Activated CD8-positive, alpha-beta memory T cell treated with anti-CD3 and anti-CD28 coated beads, Interleukin-2, amount 50 U/mL, for 24 hours (primary cell): ENCODE results near the gene SPATS2.

Source experiments
- DNase-seq: peaks from one replicate; pipeline ENCODE4 v3.0.0-alpha.2; 2020; ENCODE audit errors: extremely low read depth

The SPATS2 gene

DNA sequence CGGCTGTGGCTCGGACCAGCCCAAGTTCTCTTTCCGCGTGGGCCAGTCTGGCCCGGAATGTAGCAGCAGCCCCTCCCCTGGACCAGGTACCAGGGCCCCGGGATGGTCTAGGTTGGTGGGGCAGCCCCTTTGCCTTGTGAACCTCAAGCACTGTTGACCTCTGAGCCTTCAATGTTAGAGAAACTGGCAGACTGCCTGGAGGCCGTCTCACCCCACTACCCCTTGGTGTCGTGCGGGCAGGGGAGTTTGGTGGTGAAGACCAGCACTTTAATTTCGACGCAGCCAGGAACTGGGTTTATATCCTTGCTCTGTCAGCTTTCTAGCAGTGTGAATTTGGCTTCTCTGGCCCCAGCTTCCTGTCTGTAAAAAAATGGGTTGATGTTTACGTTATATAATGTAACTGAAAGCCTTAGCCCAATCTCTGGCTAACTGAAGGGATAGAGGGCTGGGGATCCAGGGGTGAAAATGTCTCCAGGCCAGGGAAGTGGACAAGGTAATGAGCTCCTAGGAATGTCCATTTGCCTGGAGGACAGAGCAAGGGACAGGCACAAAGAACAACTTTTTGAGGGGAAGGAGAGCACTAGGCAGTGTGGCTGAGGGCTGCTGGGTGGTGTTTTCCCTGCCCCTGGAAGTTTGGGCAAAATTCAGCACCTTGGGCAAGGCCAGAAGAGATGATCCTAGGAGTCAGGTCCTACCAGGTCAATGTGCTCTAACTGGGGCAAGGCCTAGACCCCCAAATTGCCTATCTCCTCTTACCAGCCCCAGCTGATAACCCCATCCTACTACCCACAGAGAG is 189.3 kb downstream of the SPATS2 start:
- no peak for DNase-seq

DNA sequence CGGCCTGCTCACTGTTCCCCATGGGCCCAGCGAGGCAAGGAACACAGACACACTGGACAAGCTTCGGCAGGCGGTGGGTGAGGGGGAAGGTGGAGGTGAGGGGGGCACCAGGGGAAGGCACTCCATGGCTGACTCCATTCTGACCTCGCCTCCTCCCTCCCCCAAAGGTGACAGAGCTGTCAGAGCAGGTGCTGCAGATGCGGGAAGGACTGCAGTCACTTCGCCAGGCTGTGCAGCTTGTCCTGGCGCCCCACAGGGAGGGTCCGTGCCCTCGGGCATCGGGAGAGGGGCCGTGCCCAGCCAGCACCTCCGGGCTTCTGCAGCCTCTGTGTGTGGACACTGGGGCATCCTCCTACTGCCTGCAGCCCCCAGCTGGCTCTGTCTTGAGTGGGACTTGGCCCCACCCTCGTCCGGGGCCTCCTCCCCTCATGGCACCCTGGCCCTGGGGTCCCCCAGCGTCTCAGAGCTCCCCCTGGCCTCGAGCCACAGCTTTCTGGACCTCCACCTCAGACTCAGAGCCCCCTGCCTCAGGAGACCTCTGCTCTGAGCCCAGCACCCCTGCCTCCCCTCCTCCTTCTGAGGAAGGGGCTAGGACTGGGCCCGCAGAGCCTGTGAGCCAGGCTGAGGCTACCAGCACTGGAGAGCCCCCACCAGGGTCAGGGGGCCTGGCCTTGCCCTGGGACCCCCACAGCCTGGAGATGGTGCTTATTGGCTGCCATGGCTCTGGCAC is 190.1 kb downstream of the SPATS2 start:
- DNase-seq: no peak

DNA sequence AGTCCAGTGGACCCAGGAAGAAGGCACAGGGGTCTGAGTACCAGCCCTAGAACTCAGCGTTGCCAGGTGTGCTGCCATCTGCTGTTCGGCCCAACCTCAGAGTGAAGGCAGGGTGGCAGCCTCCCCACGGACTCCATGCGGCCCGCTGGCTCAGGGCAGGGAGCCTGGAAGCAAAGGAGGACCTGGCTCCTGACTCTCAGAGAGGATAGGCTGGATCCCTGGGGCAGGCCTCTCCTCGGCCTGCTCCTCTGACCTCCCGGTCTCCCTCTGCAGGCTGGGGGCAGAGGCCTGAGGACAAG is 190.6 kb downstream of the SPATS2 start:
- no peak for DNase-seq

DNA sequence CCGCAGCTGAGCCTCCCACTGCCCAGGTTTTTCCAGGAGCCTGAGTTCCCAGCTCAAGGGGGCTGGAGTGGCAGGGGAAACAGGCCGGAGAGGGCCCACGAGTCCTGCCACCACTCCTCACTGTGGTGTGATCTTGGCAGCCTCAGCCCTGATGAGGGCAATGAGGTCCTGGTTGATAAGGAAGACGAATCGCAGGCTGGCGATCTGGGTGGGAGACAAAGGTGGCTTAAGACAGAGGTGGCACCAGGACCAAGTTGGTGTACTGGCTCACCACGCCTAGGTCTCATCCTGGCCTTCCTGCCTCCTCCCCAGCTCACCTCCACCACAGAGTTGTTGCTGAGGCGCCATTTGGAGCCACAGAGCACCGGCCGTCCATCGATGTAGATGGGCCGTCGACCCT is 191.3 kb downstream of the SPATS2 start:
- DNase-seq: no peak

DNA sequence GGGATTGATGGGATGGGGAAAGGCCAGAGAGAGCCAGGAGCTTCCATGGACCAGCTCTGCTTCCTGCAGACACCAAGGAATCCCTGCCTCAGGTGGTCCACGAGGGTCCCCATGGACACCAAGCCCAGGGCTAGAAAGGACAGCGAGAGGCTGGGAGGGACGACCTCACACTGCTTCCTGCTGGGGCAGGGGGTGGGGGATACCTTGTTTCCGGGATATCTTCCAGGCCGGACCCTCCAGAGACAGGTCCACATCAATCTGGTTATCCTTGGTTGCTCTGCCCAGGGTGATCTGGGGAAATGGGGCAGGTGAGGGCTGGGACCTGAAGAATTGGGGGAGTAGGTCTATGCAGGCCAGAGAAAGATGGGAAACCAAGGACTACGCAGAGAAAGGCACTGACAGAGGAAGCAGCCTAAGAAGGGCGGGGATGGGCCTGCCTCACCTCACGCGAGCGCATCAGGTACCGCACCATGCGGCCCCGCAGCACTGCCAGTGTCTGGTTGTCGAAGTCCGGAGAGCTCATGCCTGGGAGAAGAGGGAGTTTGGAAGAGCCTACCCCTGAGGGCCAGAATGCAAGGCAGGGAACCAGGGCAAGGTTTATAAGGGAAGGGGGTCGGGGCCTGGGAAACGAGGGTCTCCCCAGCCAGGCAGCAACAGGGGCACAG is 191.9 kb downstream of the SPATS2 start:
- no peak for DNase-seq

DNA sequence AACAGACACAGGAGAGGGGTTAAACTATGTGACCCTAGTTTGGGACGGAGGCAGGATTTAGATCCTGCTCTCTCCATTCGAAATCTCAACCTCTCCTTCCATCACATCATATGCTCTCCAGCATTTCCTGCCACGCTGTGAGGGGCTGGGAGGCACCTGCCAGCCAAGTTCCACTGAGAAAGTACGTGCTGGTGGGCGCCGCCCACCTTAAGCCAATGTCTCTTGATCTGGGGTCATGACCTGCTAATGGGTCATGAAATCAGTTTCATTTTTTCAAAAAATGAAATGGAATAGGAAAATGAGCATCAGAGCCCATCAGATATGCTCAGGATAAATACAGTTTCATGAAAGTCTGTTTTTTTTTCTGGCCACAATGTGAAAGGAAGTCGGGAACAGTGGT is 193.4 kb downstream of the SPATS2 start:
- DNase-seq: no peak

DNA sequence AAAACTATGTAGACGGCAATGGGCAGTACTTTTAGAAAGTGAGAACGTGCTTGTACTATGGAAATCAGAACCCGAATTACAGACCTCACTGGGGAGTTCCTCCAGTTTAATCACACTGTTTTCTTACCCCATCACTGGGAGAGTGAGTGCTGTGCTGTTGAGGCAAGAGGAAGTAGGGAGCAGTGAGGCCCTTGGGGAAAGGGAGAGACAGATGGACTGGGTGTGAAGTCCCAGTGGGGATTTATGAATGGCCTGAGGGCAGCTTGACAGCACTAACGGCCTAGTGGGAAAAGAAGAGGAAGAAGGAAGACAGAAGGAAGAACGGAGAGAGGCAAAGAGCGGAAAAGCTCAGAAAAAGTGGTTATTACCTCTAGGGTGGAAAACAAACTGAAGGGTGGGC is 195.0 kb downstream of the SPATS2 start:
- DNase-seq: no peak

DNA sequence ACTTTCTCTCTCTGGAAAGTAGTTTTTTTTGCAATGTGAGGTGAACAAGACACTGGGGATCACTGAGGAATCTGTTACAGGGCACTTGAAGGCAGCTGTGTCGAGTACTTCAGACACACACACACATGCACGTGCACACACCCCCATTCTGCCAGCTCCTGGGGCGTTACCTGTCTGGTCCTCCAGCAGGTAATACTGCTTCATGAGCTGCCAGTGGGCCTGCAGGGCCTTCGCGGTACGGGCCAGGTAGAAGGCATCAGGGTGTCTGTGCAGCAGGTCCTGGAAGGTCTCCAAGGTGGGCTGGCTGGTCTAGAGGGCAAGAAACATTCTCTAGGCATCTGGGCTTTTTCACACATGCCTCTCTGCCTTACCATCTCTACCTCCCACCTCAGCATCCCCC is 195.6 kb downstream of the SPATS2 start:
- no peak for DNase-seq

DNA sequence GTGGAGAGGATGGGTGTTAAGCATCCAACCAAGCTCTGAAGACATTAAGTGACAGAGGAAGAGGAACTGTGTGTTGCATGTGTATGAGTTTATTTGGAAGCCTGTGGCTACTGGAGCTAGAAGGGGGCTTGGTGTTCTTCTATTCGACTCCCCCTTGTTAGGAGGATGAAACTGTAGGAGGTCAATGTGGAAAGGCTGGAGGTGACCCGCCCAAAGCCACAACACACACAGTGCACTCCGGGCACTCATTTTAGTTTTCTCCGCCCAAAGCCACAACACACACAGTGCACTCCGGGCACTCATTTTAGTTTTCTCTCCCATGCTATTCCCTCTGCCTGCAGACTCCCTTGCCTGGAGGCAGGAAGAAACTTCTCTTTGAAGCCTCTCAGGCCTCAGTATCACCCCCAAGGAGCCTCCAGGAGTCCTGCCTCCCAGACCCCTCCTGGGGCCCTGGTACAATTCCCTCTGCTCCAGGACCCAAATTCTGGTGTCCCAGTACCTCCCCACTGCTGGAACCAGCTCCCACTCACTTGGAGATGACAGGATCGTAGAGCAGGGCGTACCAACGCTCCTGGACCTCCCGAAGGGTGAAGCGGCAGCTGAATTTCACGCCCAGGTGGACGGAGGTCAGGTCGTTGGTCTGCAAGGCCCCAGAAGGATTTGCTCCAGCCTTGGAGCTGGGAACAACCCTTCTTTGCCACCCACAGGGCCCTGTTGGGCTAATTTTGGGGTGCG is 196.9 kb downstream of the SPATS2 start:
- no peak for DNase-seq

DNA sequence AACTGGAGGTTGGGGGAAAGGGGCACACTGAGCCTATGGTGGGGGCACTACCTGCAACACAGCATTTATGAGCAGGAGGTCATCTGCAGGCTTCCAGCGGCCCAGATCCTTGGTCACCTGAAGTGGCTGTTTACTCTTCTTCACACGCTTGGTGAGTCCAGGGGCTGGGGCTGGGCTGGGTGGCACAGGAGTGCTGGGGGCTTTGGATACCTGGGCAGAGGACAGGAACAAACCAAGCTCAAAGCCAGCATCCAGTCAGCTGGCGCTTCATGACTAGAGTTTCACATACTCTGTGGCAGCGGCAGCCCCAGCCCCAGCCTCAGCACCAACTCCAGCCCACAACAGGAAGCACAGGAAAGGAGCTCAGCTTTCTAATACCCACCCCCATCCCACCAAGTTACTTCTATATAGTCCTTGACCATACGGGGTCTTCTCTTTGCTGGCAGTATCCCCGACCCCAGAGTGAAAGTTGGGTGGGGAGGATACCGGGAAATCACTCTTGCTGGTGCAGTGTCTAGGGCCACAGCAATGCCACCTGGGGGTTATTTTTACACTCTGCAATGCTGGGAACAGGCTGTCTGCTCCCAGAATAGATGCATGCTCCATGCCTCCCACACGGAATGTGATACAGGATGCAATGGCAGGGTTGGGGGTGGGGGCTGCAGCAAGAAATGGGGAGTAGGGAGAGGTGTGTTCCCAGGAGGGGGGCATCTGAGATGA is 197.6 kb downstream of the SPATS2 start:
- no peak for DNase-seq

DNA sequence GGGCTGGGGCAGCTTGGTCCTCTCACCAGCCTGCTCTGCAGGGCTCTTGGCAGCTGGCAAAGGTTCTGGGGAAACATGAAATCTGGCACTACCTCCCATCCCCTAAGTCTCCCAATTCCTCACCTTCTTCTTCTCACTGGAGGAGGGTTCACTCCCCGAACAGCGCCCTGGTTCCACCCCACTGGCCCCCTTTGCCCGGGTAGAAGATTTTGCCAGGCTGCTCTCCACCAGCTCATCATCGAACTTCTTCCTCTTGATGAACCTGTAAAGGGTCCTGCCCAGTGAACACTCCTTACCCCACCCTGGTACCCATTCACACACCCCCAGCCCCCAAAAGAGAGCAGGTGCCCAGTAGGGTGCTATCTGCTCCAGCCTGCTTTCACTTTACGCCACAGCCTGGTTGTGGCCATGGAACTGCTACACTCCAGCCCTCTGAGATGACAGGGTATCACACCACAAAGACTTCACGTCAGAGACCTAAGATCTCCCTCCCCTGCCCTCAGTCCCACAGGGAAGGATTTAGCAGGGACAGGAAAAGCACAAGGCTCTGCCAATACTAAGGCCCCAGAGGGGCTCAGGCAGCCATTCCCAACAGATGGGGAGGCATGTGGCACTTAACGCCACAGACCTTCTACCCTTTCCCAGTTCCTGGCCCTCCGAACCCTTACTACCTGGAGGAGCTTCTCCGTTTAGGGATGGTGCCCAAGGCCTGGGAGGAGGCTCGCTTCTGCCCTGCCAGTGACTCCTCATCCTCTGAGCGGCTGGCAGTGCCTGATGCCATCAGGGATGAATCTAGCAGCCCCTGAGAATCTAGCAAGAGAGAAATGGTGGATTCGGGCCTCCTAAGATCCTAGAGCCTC is 198.4 kb downstream of the SPATS2 start:
- DNase-seq: no peak

DNA sequence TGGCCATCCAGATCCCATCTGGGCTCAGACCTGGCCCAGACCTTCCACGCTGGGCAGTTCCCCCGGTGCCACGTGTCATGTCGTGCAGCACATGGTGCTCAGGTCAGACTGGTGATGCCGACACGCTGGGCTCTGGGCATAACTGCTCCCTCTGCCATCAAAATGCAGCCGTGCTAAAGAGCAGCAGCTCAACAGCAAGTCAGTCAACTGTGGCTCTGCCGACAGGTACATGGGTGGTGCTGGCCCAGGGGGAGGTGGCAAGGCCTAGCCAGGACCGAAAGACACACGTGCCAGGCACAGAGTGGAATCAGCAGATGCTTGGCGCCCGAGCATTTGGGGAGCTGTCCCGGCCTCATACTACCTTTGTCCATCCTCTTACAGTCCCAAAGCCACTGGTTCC is 199.1 kb downstream of the SPATS2 start:
- no peak for DNase-seq

DNA sequence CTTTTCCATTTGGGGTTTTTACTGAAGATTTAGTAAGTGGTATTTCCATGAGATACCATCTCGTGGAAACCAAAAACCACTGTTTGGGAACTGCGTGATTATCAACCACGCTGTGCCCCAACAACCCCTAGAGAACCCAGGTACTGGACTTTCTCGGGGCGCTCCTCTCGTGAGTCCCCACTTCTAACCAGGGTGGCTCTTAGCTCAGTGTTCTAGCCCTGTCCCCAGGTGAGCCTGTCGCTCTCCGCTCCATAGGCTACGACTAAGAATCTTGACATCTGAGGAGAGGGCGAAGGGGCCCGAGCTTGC is 200.0 kb downstream of the SPATS2 start:
- no peak for DNase-seq

DNA sequence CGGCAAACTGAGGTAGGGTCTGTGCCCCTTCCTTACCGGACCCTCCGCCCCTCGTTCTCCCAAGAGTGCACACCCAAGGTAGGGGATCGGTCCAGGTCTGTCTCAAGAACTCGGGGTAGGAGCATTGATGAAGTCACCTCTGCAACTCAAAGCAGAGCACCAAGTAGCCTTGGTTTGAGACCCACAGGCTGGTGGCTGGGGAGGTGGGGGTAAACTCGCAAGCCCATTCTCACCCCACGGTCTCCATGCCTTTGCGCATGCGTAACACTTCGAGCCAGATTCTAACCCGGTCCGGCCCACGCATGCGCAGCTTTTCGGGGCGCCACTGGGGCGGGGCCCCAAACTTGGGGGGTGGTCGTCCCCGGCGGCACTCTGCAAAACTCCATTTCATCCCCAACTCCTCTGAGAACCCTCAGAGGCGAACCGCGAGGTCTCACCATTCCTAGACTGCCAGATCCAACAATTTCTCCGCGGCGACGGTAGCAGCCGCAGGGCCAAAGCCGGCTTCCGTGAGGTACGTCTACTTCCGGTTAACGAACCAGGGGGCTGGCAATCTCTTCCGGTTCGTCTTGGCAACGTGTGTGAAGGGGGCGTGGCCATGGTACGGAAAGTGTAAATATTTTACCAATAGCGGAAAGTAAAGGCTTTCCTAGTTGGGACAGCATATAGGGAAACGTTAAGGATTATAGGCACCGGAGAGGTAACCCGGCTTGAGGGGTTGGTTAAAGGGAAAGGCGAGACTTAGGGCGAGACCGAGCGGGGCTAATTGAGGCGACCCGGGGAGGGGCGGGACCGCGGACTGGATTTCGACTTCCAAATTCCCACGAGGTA is 200.6 kb downstream of the SPATS2 start, which contains the start of gene MCRS1:
TSS of gene MCRS1 (minus strand) at position 532 of the 831 bp plus-strand sequence. CDS start 1,411 bp downstream, outside the sequence.
- DNase-seq: peak; percentile 77

DNA sequence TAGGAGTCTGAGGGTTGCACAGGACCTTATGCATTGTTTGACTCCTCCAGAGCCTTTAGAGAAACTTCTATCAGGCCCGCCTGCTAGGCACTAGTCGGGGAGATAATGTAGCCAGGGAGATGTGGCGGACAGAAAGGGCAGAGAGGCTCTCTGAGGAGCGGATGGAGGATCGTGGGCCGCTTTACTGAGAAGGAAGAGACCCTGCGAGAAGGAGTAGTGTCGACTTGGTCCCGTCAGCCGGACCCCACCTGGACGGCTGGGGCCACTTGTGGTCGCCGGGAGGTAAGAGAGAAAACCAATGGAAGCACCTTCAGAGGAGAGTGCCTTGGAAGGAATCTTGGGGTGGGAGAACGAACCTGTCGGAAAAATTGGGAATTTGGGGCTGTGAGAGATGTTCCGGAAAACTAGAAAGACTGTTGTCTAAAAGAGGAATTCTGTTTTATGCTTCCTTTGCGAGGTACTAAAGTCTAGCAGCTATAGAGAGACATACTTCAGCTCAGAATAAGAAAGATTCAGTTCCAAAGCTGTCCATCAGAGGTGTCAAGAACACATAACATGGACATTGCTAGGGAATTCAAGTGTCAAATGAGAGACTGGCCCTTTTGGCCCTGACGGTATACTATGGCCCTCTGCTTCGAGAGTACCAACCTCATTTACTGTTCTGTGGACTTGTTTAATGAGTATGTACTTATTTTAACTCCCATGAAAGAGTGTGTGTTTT is 201.3 kb downstream of the SPATS2 start:
- no peak for DNase-seq
